PFSK-1 (cell line): ENCODE measurements around the gene MRPL38.

Source experiments
- FOXP2 ChIP-seq: optimal IDR thresholded peaks from 2 replicates; pipeline ENCODE3; 2011; ENCODE audit warnings: borderline replicate concordance, control low read depth, inconsistent platforms; ENCODE audit not compliant: insufficient read depth; ENCODE audit errors: extremely low read length, extremely low read depth
- POLR2AphosphoS5 ChIP-seq: IDR thresholded peaks from 2 replicates; pipeline ENCODE4 v1.6.1; 2012; ENCODE audit warnings: low read depth, mild to moderate bottlenecking, control low read depth, low read length, moderate library complexity
- REST ChIP-seq, 2 experiments: IDR thresholded peaks; 2 replicates each; pipeline versions ENCODE4 v1.6.1 to v1.8.0; 2011 to 2012; ENCODE audit warnings: low read depth in 2 of 2, low read length in 2 of 2, control low read depth in 1 of 2, inconsistent platforms in 1 of 2, mild to moderate bottlenecking in 1 of 2, moderate library complexity in 1 of 2; ENCODE audit not compliant: insufficient read depth in 1 of 2
- SIN3A ChIP-seq: IDR thresholded peaks from 2 replicates; pipeline ENCODE4 v1.6.1; 2012; ENCODE audit warnings: mild to moderate bottlenecking, low read length, moderate library complexity, borderline replicate concordance; ENCODE audit not compliant: insufficient read depth
- TAF1 ChIP-seq: IDR thresholded peaks from 2 replicates; pipeline ENCODE4 v1.6.1; 2012; ENCODE audit warnings: low read length, control low read depth, borderline replicate concordance; ENCODE audit not compliant: insufficient read depth

The MRPL38 gene

GRCh38 chr17:75942473-75942872, 37.8 kb upstream of the MRPL38 start:
- no peak for TF ChIP-seq POLR2AphosphoS5
- no peak for TF ChIP-seq SIN3A
- no peak for TF ChIP-seq FOXP2
- TF ChIP-seq TAF1 = no peak
- no peak for TF ChIP-seq REST (IDR thresholded peaks at IDR 0.05; ENCODE audit: insufficient read depth in 1 of 2, low read depth in 2 of 2, low read length in 2 of 2)

GRCh38 chr17:75941442-75941819, 36.7 kb upstream of the MRPL38 start:
- no peak for TF ChIP-seq POLR2AphosphoS5
- TF ChIP-seq TAF1 = no peak
- no peak for TF ChIP-seq SIN3A
- no peak for TF ChIP-seq REST (IDR thresholded peaks at IDR 0.05; ENCODE audit: insufficient read depth in 1 of 2, low read depth in 2 of 2, low read length in 2 of 2)
- TF ChIP-seq FOXP2 = no peak

GRCh38 chr17:75940727-75941441, 36.2 kb upstream of the MRPL38 start, which contains the start of gene FBF1:
TSS of gene FBF1 (minus strand) at chr17:75941042. CDS start at chr17:75938149, 2,893 bp downstream.
- peak; percentile 88 for TF ChIP-seq POLR2AphosphoS5
- TF ChIP-seq TAF1 = peak; percentile 65; the same call in 1 of the 2 replicates
- peak; percentile 96 for TF ChIP-seq FOXP2
- no peak for TF ChIP-seq REST (IDR thresholded peaks at IDR 0.05; ENCODE audit: insufficient read depth in 1 of 2, low read depth in 2 of 2, low read length in 2 of 2)
- TF ChIP-seq SIN3A = peak; percentile 91; the same call in 1 of the 2 replicates

- no peak for TF ChIP-seq REST (IDR thresholded peaks at IDR 0.05; ENCODE audit: insufficient read depth in 1 of 2, low read depth in 2 of 2, low read length in 2 of 2)
- no peak for TF ChIP-seq FOXP2
- no peak for TF ChIP-seq TAF1
- no peak for TF ChIP-seq POLR2AphosphoS5
- TF ChIP-seq SIN3A = no peak
Observed at GRCh38 chr17:75937652-75938051, 33.0 kb upstream of the MRPL38 start.
